ENCODE measurements around the gene LY9.

Gene LY9

DNA sequence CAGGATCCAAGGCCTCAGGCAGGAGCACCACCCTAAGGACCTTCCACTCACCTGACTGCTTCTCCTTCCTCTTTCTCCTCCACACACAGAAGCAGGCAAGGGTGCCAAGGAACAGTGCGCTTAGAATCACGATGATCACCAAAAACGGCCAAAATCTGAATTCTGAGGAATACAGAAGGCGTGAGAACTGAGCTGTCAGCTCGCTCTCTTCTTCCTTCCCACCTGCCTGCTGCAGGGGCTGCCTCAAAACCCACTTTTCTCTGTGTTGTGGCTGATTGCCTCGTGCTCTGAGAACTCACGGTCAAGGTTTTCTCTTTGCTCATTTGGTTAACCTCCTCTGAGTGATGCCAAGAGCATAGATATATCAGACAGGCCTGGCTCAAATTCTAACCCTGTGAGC is 42.9 kb downstream of the LY9 start:
- DNase-seq, result no peak

DNA sequence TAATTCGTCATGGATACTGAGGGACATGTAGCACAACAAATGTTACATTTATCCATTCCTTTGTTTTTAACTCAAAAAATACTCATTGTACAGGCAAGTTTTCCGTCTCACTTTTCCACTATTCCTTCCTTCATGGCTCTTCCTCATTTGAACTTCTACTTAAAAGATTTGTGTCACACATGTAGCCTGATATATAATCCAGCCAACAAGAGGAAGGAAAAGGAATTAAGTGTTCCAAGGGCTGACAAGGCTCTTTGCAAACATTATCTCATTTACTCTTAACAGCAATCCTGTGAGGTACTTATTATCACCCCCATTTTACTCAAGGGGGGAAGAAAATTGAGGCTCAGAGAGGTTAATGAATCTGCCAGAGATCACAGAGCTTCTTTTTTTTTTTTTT is 43.8 kb downstream of the LY9 start:
- DNase-seq, result no peak

DNA sequence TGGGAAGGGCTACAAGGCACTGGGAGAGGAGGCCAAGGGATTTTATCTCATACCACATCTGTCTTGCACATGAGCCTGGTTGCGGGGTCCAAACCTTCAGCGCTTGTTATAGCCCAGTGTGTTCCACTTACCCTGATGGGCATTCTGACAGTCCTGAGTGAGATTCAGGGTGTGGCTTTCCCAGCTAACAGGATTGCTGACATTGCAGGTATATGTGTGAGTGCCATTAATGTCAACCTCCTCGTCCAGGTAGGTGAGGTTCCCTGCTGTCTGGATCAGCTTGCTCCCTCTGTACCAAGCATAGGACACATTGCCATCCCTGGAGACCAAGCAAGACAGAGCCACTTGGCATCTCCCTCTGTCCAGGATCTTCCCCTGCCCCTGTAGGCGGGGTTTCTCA is 45.1 kb downstream of the LY9 start:
- no peak for DNase-seq

DNA sequence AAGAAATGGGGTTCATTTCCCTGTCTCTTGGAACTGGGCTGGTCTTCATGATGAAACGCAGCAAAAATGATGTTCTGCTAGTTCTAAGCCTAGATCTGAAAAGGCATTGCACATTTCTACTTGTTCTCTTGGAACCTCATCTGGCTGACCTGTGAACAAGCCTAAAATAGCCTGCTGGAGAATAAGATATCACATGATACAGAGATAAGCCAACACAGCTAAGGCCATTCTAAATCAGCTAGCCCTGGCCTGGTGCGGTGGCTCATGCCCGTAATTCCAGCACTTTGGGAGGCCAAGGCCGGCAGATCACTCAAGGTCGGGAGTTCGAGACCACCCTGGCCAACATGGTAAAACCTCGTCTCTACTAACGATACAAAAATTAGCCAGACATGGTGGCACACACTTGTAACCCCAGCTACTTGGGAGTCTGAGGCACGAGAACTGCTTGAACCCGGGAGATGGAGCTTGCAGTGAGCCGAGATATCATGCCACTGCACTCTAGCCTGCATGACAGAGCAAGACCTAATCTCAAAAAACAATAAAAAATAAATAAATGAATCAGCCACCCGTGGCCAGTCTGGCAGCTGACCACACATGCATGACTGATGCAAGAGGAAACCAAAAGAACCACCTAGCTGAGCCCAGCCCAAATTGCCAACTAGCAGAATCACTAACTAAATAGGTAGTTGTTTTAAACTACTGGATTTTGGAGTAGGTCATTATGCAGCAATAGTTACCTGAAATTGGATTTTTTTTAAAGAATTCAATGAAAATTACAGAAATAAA is 48.7 kb downstream of the LY9 start:
- DNase-seq, result no peak

DNA sequence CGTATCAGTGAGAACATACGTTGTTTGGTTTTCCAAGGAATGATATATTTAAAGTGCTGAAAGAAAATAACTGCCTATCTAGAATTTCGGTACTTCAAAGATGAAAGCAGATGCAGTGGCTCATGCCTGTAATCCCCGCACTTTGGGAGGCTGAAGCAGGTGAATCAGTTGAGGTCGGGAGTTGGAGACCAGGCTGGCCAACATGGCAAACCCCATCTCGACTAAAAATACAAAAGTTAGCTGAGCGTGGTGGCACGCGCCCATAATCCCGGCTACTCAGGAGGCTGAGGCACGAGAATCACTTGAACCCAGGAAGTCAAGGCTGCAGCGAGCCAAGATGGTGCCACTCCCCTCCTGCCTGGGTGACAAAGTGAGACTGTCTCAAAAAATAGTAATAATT is 50.3 kb downstream of the LY9 start:
- DNase-seq, result no peak

DNA sequence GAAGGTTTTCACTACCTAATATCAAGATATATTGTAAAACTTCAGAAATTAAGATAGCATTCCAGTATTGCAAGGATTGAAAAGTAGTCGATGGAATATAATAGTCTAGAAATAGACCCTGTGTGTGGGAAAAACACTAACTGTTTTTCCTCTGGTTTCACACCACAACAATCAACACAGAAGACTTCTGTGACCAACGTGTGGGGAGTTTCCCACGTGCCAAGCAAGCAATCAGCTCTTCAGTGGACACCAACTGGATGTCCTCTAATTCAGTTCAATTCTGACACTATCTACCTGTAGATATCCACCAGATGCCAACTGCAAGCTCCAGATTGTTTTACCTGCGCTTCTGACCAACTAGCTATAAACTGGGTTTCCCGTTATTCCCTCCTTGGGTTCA is 54.6 kb downstream of the LY9 start:
- no peak for DNase-seq

DNA sequence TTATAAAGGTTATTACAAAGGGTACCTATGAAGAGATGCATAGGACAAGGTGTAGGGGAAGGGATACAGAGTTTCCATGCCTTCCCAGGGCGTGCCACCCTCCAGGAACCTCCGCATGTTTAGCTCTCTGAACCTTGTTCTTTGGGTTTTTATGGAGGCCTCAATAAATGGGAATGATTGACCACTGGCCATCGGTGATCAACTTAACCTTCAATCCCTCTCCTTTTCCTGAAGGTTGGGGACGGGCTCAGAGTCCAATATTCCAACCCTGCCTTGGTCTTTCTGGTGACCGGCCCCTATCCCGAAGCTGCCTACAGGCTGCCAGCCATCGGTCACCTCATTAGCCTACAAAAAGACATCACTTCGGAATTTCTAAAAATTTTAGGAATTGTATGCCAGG is 55.0 kb downstream of the LY9 start:
- no peak for DNase-seq

DNA sequence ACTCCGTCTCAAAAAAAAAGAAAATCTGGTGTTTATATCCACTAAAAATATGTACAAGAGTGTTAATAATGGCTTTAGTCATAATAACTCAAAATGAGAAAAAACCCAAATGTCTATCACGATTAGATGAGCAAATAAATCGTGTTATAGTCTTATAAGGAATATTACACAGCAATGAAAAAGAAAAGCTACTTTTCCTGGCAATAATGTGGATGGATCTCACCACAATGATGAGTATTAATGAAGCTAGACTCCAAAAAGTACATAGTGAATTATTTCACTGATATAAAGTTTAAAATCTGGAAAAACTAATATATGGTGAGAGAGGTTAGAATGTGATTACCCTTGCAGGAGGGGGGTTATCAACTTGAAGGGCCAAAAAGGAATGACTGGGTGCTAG is 57.0 kb downstream of the LY9 start:
- no peak for DNase-seq

DNA sequence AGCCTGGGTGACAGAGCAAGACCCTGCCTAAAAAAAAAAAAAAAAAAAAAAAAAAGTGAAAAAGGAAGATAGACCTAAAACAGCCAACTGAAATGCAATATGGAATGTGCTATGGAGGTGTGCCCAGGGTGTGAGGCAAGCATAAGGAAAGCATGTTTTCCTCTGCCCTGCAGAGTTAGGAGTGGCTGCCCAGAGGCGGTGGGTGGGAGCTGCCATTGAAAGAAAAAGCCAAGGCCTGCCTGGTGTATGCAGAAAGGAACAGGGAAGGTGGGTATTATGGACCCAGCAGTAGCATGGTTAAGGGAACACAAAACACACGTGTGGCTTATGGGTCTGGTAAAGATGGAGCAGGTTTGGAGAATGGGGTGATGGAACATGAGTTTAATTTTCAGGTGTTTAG is 57.8 kb downstream of the LY9 start:
- DNase-seq, result no peak

DNA sequence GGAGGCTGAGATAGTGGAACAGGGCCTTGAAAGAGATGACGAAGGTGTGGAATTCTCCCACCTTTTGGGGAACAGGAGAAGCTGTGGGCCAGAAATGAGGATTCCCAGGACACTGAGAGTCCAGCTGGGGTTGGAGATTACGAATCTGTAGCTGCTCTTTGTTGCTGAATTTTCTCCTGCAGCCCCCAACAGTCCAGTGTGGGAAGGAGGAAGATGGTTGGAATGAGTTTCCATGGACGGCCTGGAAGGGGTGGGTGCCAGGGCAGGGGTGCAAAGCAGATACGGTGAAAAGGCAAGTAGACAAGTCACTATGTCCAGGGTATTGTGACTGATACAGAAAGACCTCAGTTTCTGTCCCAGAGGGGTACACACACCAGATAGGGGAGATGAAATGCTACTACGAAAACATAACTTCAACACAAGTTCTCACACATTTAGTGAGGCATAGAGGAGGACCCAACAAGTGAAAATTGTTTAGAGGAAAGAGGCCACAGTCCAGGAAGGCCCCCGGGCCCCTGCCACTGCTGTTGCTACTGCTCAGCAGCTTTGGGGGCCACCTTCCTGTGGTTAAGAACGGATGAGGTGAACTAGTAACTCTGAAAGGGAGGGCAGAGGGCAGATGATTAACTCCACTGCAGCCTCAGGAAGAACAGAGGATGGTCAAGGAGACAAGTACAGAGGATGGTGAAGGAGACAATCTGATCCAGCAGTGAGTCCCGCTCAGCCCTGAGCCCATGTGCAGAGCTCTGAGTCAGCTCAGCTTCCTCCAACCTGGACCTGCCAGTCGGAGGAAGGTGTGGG is 59.4 kb downstream of the LY9 start:
- no peak for DNase-seq

DNA sequence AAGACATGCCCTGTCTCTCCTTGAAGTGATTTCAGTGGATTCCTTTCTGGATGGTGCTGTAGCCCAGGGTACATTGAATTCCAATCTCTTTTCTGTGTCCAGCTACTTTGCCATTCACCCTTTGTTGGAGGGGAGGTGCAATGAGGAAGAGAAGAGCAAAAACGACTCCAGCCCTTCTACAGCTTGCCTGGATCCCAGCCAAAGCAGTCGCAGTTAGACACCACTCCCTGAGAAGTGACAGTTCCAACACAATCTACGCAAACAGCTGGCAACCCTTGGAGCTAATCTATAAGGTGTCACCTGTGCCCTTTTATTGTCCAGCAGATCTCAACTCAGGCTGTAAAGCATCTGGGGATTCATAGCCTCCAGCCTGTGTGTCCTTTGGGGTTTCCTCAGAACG is 62.1 kb downstream of the LY9 start:
- no peak for DNase-seq

DNA sequence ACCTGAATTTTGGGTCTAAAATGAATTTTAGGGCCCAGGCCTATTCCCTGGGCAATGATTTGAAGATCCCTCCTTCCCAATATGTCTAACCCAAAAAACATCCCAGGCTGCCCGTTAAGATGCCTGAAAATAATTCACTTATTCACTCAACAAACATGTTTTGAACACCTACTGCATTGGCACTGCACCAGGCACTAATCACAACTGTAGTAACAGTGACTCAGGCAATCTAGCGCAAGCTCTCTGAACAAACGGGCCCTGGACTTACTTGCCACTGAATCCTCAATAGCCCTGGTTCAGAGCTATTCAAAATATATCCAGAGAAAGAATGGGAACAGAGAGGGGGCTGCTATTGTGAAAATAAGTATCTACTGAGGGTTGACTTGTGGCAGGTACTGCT is 62.5 kb downstream of the LY9 start:
- DNase-seq, result no peak

DNA sequence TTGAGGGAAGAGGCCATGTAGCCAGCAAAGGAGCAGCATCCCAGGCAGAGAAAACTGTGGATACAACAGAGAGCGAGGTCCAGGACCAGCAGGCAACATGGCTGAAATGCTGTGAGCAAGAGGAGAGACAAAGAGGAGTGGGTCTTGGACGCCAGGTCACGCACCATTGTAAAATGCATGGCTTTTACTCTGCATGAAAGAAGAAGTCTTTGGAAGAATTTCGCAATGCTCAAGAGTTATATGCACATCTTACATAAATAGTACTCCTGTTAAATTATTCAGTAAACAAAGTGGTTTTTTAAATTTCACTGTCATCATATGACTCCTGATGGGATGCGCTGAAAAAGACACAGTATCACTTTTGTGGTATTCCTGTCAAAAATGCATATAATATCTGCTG is 63.2 kb downstream of the LY9 start:
- no peak for DNase-seq

DNA sequence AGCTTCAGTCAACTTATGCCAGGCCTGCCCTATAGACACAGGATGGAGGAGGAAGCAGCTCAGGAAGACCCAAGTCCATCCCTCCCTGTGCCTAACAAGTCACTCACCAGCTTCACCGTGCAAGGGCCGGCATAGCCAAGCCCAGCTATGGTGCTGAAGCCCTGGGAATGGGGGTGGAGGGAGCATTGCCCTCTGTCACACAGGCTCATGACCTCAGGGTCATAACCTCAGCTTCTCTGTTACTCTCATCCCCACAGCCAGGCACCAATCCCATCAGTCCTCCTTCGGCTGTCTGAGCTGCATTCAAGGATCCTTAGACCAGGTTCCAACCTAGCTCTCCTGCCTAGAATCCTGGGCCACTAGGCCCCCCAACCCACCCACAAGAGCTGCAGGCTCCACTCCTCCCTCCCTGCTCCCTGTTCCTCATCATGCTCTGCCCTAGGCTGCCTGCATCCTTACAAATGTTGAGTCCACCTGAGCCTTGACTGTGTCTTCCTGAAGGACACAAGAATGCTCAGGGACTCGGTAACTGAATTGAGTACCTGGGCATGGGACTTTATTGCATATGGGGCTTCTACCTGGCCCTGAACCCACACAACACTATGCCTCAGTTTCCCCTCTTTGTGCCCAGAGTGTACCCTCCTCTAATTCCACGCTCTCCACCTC is 65.0 kb downstream of the LY9 start:
- no peak for DNase-seq

DNA sequence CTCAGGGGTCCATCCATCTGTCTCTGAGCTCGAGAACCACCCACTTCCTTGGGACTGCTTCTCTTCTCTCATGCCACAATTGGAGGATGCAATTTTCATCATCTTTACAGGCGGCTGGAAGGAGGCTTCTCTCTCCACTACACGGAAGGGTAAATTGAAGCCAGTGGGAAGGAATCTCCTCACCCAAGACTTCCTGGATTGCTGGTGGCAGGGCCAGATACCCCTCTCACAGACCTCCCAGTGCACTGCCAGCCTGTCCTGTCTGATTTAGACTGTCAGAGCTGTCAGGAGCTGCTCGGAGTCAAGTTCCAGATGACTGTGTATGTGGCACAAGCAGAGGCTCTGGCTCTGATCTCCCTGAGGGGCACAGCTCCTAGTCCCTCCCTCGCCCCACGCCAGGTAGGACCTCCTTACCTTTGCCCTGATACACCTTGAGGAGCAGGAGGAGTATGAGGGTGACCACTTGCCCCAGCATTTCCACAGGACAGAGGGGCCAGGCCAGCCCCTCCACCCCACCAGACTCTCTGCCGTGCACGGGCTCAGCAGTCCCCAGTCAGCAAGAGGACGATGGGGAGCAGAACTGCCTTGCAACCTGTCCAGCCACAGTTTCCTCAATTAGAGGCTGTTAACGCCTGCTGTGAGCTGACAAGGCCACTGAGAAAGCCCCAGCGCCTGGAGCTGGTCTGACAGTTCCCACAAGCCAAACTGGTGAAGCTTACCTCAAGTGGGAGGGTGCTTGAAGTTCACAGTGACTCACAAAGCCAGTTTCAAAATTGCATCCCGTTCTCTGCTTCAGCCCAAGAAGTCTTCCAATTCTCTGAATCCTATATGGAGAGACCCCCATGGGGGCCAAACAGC is 66.5 kb downstream of the LY9 start, which contains the start of gene CD244:
Gene CD244 (minus strand): TSS at position 685 of the 858 bp plus-strand sequence. CDS start 210 bp downstream, at position 475.
- no peak for DNase-seq

DNA sequence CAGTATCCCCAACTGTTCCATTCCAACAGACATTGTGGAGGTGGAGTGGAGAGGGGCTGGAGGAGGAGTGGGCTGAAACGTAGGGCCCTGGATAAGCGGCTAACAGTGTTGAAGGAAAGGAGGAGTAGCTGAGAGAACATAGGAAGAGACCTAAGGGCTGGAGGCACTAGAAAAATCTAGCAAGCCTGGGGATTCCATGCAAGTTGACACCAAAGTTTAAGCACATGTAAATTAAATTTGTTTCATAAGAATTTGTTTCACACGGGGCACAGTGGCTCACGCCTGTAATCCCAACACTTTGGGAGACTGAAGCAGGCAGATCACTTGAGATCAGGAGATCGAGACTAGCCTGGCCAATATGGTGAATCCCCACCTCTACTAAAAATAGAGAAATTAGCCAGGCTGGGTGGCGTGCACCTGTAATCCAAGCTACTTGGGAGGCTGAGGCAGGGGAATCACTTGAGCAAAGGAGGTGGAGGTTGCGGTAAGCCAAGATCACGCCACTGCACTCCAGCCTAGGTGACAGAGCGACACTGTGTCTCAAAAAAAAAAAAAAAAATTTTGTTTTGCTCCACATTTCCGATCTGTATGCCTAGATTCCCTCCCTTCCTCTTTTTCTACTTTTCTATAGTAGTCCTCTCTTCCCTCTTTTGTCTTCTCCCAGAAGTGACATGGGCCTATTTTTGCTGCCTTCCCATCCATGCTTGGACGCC is 67.2 kb downstream of the LY9 start:
- no peak for DNase-seq

DNA sequence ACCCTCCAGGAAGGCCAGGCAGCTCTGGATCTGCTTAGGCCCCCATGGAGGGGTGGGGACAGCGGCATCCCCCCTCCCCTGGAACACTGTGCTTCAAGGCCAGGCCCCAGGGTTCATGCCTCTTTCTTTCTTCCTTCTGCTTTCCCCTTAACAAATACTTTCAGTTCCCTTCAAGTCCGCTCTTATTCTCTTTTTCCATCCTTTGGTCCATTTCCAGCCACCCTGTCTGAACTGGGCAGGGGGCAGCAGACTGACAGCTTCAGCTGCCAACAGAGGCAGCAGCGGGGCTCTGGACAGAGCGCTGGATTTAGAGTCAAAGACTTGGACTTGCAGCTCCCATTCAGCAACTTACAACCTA is 67.8 kb downstream of the LY9 start:
- DNase-seq, result no peak

DNA sequence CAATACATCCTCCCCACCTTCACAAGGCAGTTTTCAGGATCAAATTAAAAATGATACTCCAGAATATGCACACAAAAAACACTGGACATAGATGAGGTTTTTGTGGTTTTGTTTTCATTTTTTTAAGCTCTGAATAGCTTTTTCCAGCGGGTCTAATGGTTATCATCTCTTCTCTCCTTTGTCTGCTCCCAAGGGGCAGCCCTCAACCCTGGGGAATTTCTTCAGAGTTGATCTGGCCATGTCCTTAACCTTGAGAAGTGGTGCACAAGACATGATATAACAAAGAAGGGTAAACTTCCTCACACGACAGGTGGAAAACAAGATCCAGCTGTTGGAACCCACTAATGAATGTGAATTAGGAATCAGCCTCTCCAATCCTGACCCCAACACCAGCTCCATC is 68.2 kb downstream of the LY9 start:
- no peak for DNase-seq

DNA sequence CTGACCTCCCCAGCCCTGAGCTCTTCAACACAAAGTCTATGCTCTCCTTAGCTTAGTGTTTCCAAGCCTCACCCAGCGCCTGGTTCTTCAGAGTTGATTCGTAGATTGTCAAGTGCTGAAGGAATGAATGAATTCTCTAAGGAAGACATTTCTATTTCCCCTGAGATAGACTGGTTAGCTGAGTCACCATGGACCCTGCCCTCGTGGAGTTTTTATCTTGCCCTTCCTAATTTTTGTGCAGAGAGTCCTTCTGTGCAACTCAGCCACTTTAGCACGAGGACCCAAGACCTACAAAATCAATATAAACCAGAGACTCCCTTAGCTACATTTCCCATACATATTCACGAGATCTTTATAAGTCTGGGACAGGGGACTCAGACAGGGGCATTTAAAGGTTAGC is 69.4 kb downstream of the LY9 start:
- no peak for DNase-seq

DNA sequence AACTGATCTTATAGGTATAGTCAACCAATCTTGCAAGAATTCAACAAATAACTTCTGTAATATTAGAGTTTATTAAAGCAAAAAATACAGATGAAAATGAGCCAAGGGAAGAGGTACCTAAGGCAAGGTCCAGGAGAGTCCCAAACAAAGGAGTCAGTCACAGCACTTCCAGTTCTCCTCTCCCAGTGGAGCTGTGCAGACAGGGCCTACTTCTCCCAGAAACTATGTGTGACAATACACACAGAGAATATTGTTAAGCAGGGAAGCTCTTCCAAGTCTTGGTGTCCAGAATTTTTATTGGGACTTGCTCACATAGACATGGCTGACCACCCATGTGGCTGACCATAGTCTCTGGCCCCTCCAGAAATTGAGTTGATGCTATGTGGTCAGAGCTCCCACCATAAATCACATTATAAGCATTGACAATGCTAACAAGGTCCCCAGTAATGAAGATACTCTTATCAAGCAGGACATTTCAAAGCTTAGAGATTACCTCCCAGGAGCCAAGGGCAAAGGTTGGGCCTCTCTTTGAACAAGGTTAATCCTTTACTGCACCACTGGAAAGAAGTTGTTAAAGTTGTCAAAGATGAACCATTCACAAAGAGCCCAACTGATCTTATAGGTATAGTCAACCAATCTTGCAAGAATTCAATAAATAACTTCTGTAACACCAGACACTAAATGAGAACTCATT is 70.2 kb downstream of the LY9 start:
- no peak for DNase-seq

DNA sequence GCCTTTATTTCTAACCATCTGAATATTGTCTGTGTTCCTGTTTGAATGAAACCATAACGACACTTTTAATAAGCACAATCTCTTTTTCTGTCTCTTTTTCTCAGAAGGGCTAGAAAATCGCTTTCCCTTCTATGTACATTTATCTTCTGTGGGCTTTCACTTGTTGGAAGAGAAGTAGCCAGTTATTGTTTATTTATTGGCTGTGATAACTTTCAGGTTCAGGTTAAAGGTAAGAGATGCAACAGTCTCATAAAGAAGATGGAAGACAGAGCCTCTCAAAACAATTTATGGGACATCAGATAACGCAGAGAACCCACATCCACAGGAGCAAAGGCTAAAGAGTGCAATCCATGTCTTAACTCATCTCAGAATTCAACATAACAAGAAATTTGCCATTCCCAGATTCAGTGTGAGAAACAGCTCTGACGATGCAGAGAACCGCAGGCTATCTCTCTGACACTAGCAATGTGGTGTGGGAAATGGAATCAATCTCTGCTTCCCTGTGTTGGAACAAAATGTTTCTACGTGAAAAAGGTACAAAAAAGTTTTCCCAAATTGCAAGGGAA is 70.8 kb downstream of the LY9 start:
- no peak for DNase-seq
